ENCODE results near the gene CAMTA1. TPM values are rescaled to one million over a fixed set of nuclear protein-coding genes. Genes with fewer than 3 reads are reported as not detected.

Gene CAMTA1
- total RNA-seq, 1 donor from 2014 or later: 268 TPM

DNA sequence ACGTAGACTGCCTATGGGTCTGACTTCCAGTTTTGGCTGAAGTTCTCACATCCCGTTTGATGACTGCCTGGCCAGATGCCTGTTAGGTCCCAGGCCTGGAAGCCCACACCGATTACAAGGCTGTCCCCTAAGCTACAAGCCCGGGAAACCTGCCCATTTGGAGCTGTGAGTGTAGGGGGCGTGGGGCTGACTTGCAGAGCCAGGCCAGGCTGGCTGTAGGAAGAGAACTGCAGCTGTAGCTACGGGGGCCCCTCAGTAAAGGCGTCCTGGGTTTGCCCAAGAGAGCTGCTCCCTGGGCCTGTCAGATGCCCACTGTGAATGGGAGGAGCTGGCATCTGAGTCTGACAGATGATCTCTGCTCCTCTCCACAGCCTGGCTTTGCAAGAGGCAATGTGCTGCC is 199.7 kb downstream of the CAMTA1 start:
- H3K4me3 Mint-ChIP-seq: no peak overlapping the region
- H3K27ac ChIP-seq: no peak overlapping the region
- peaks cover 4% of the 10 kb centered on the region for H3K27me3 Mint-ChIP-seq (ENCODE audit: insufficient read depth, low read depth)

DNA sequence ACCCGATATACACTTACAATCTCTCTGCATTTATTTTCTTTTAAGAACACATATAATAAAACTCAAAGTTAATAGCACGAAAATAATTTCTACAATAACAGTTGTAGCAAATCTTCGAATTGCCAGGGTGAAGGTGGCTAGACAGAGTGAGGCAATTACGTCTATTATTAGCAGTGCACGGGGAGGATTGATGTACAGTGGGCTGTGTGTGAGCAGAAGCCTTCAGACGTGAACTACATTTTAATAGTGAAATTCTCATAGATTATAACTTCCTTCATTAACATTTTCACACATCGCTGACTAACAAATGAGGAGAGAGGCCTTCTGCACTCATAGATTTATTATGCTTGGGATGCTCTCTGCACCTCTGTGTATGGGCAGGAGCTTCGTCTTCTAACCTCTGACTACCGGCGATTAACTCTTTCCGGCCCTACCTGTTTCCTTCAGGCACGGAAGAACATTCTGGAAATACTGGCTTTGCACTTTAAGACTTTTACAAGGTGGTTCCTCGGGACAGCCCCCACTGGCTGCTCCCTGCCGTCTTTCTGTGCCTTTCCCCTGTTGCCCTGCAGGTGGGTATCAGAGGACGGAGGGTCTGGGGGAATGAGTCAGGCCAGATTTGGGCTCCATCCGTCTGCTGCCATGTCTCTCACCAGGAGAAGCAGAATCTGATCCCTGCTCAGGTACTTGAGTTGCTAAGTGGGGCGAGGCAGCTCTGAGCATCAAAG is 200.5 kb downstream of the CAMTA1 start:
- Histone ChIP-seq H3K27ac (no peak overlapping the region), H2AFZ (replicated peaks) (no peak overlapping the region), H3K27me3 (no peaks in the 10 kb centered on the region), H3K79me2 (ENCODE audit: low read depth) (no peaks in the 10 kb centered on the region), H3K36me3 (no peaks in the 10 kb centered on the region), H3K9ac (no peak overlapping the region), H3K9me3 (ENCODE audit: low read depth) (no peaks in the 10 kb centered on the region), H3K4me2 (no peak overlapping the region), H3F3A (ENCODE audit: low read depth) (peaks cover 35% of the 10 kb centered on the region), H3K4me3 (no peak overlapping the region), H4K20me1 (ENCODE audit: low read depth) (no peaks in the 10 kb centered on the region), H3K4me1 (peaks cover 41% of the 10 kb centered on the region)
- peaks cover 9% of the 10 kb centered on the region for H3K9me3 Mint-ChIP-seq
- peaks cover 18% of the 10 kb centered on the region for H3K4me1 Mint-ChIP-seq
- no peaks in the 10 kb centered on the region for H3K36me3 Mint-ChIP-seq
- DNase-seq (ENCODE audit: low spot score): no peak
- no peak overlapping the region for H3K4me3 Mint-ChIP-seq
- H3K27me3 Mint-ChIP-seq (ENCODE audit: insufficient read depth, low read depth): no peaks in the 10 kb centered on the region
- H3K27ac Mint-ChIP-seq: no peak overlapping the region
- TF ChIP-seq EZH2 (IDR thresholded peaks at IDR 0.05): no peak
- no peak for TF ChIP-seq EZH2phosphoT487 (IDR thresholded peaks at IDR 0.05)
- TF ChIP-seq, protein P1, sequence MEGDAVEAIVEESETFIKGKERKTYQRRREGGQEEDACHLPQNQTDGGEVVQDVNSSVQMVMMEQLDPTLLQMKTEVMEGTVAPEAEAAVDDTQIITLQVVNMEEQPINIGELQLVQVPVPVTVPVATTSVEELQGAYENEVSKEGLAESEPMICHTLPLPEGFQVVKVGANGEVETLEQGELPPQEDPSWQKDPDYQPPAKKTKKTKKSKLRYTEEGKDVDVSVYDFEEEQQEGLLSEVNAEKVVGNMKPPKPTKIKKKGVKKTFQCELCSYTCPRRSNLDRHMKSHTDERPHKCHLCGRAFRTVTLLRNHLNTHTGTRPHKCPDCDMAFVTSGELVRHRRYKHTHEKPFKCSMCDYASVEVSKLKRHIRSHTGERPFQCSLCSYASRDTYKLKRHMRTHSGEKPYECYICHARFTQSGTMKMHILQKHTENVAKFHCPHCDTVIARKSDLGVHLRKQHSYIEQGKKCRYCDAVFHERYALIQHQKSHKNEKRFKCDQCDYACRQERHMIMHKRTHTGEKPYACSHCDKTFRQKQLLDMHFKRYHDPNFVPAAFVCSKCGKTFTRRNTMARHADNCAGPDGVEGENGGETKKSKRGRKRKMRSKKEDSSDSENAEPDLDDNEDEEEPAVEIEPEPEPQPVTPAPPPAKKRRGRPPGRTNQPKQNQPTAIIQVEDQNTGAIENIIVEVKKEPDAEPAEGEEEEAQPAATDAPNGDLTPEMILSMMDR (IDR thresholded peaks at IDR 0.05): no peak

More for the DNA sequence above, 199.7 kb downstream of the CAMTA1 start:
- no peak overlapping the region for H3K27ac Mint-ChIP-seq
- H3K4me1 Mint-ChIP-seq: peaks cover 16% of the 10 kb centered on the region
- H3K9me3 ChIP-seq (ENCODE audit: low read depth): no peaks in the 10 kb centered on the region
- H3K4me2 ChIP-seq: no peak overlapping the region
- no peaks in the 10 kb centered on the region for H3K27me3 ChIP-seq
- TF ChIP-seq EZH2phosphoT487 (IDR thresholded peaks at IDR 0.05) (no peak), EZH2 (IDR thresholded peaks at IDR 0.05) (no peak)
- TF ChIP-seq, protein P1 (IDR thresholded peaks at IDR 0.05): no peak
- H3K4me3 ChIP-seq: no peak overlapping the region
- no peaks in the 10 kb centered on the region for H3K79me2 ChIP-seq (ENCODE audit: low read depth)
- H4K20me1 ChIP-seq (ENCODE audit: low read depth): no peaks in the 10 kb centered on the region
- DNase-seq (ENCODE audit: low spot score): no peak
- H3K36me3 ChIP-seq: no peaks in the 10 kb centered on the region
- H3K9me3 Mint-ChIP-seq: peaks cover 11% of the 10 kb centered on the region
- peaks cover 34% of the 10 kb centered on the region for H3K4me1 ChIP-seq
- H3F3A ChIP-seq (ENCODE audit: low read depth): peaks cover 28% of the 10 kb centered on the region
- no peaks in the 10 kb centered on the region for H3K36me3 Mint-ChIP-seq
- no peak overlapping the region for H2AFZ ChIP-seq (replicated peaks)
- no peak overlapping the region for H3K9ac ChIP-seq

DNA sequence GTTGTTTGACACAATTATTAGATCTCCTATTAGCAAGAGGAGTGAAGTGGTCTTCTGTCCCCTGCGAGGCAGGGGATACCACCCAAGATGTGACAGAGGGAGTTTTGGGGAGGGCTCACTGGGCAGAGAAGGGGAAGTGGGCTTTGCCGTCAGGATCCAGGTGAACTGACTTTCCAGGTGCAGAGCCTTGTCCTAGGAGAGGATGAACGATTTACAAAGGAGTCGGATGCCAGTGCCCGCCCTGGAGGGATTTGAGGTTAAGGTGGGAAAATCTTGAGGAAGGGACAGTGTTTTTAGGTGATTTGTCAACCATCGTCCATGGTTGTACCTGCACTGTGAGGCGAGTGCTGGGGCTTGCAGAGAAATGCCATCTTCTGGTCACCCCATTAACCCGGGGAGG is 201.0 kb downstream of the CAMTA1 start:
- H3K79me2 ChIP-seq (ENCODE audit: low read depth): no peaks in the 10 kb centered on the region
- H3K4me1 Mint-ChIP-seq: peaks cover 18% of the 10 kb centered on the region
- H3K27me3 Mint-ChIP-seq (ENCODE audit: insufficient read depth, low read depth): no peaks in the 10 kb centered on the region
- no peak overlapping the region for H3K9ac ChIP-seq
- H3K9me3 ChIP-seq (ENCODE audit: low read depth): no peaks in the 10 kb centered on the region
- peaks cover 47% of the 10 kb centered on the region for H3K4me1 ChIP-seq
- no peak overlapping the region for H3K27ac Mint-ChIP-seq
- DNase-seq (ENCODE audit: low spot score): no peak
- no peak overlapping the region for H3K27ac ChIP-seq
- H3K36me3 Mint-ChIP-seq: no peaks in the 10 kb centered on the region
- H3K4me3 Mint-ChIP-seq: no peak overlapping the region
- no peak overlapping the region for H3K4me3 ChIP-seq
- no peaks in the 10 kb centered on the region for H4K20me1 ChIP-seq (ENCODE audit: low read depth)
- H3K27me3 ChIP-seq: no peaks in the 10 kb centered on the region
- no peak overlapping the region for H2AFZ ChIP-seq (replicated peaks)
- H3F3A ChIP-seq (ENCODE audit: low read depth): peaks cover 41% of the 10 kb centered on the region
- no peak for TF ChIP-seq EZH2 (IDR thresholded peaks at IDR 0.05)
- no peak for TF ChIP-seq EZH2phosphoT487 (IDR thresholded peaks at IDR 0.05)
- TF ChIP-seq, protein P1 (IDR thresholded peaks at IDR 0.05): no peak
- no peak overlapping the region for H3K4me2 ChIP-seq
- peaks cover 7% of the 10 kb centered on the region for H3K9me3 Mint-ChIP-seq
- H3K36me3 ChIP-seq: no peaks in the 10 kb centered on the region

Data from neural progenitor cell (in vitro differentiated cells).